Thyroid gland (tissue), 4 donors: ENCODE data around the gene MAN1B1. TPM values are rescaled to one million over a fixed set of nuclear protein-coding genes. Genes with fewer than 3 reads are reported as not detected.

Experiments used
- DNase-seq, 2 donors: peaks; one replicate each; pipeline ENCODE4 v3.0.0-alpha.2; 2019
- H3K27ac ChIP-seq, 3 donors: fragments of 200-600 bp; sonication (generic); 1 replicate in 2 of 3; 2 replicates in 1 of 3; pipeline ENCODE4 v1.5.1; 2016 to 2019; ENCODE audit warnings: mild to moderate bottlenecking in 1 of 3, moderate library complexity in 1 of 3
- H3K27me3 ChIP-seq: fragments of 200-600 bp; sonication (generic); one replicate; pipeline ENCODE4 v1.5.1; 2019
- H3K36me3 ChIP-seq, 2 donors: fragments of 200-600 bp; sonication (generic); one replicate each; pipeline ENCODE4 v1.5.1; 2016 to 2019
- H3K4me1 ChIP-seq, 2 donors: fragments of 200-600 bp; sonication (generic); one replicate each; pipeline ENCODE4 v1.5.1; 2017 to 2019
- H3K4me3 ChIP-seq, 3 donors: fragments of 200-600 bp; sonication (generic); replicated peaks in 1 of 3; 1 replicate in 2 of 3; 2 replicates in 1 of 3; pipeline ENCODE4 v1.5.1; 2016; ENCODE audit warnings: mild to moderate bottlenecking in 1 of 3
- H3K9me3 ChIP-seq: fragments of 200-600 bp; sonication (generic); one replicate; pipeline ENCODE4 v1.5.1; 2017
- POLR2A ChIP-seq, 2 donors: fragments of 450-650 bp; IDR thresholded peaks; one replicate each; pipeline ENCODE4 v1.6.1; 2017; ENCODE audit warnings: antibody characterized with exemption in 2 of 2, mild to moderate bottlenecking in 2 of 2, moderate library complexity in 1 of 2
- WGBS, 2 donors: methylation state at CpG; one replicate each; pipeline ENCODE4 v1.1.5; 2017; 5-methylcytosine and 5-hydroxymethylcytosine counted together
- intact Hi-C: fragments of 100-400 bp; cut with DNase I; formaldehyde crosslinking; loops from one replicate; pipeline ENCODE4 v1.15.1; 2023
- total RNA-seq, 4 donors: library from RNA; depleted of rRNA; stranded (reverse); fragments of >200 nt; gene quantifications; one replicate each; pipeline ENCODE4 v1.2.3, GENCODE V29; 2016
- TF ChIP-seq, protein P1 (sequence below), 6 experiments: fragments of 200-600 bp in 3 of 6; fragments of 450-650 bp in 3 of 6; sonication (generic) in 3 of 6; IDR thresholded peaks; one replicate each; pipeline ENCODE4 v1.5.1; 2016 to 2019; ENCODE audit warnings: antibody characterized with exemption in 6 of 6, mild to moderate bottlenecking in 2 of 6, inconsistent platforms in 1 of 6, moderate library complexity in 1 of 6

Gene MAN1B1
- total RNA-seq, 4 donors from 2014 or later = 48.2 to 73.8 (median 67.2) TPM

DNA sequence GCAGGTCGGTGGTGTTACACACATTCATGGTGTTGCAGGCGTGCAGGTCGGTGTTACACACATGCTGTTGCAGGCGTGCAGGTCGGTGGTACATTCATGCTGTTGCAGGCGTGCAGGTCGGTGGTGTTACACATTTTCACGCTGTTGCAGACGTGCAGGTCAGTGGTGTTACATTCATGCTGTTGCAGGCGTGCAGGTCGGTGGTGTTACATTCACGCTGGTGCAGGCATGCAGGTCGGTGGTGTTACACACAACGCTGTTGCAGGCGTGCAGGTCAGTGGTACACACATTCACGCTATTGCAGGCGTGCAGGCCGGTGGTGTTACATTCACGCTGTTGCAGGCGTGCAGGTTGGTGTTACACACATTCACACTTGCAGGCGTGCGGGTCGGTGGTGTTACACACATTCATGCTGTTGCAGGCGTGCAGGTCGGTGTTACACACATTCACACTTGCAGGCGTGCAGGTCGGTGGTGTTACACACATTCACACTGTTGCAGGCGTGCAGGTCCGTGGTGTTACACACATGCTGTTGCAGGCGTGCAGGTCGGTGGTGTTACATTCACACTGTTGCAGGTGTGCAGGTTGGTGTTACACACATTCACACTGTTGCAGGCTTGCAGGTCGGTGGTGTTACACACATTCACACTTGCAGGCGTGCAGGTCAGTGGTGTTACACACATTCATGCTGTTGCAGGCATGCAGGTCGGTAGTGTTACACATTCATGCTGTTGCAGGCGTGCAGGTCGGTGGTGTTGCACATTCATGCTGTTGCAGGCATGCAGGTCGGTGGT lies 16.6 kb downstream of the MAN1B1 start:
- Histone ChIP-seq H3K4me3 (no peak overlapping the region), H3K9me3 (no peaks in the 10 kb centered on the region), H3K27me3 (no peaks in the 10 kb centered on the region), H3K36me3 (peaks cover 61 to 70% of the 10 kb centered on the region in 2 donors), H3K4me1 (no peaks in the 10 kb centered on the region), H3K27ac (no peak overlapping the region)
- DNase-seq = no peak
- intact Hi-C loops = no loop called here
- WGBS, 2 donors = 93 to 94% methylated on average over 30 to 37 of the region's 37 CpGs
- TF ChIP-seq, protein P1, sequence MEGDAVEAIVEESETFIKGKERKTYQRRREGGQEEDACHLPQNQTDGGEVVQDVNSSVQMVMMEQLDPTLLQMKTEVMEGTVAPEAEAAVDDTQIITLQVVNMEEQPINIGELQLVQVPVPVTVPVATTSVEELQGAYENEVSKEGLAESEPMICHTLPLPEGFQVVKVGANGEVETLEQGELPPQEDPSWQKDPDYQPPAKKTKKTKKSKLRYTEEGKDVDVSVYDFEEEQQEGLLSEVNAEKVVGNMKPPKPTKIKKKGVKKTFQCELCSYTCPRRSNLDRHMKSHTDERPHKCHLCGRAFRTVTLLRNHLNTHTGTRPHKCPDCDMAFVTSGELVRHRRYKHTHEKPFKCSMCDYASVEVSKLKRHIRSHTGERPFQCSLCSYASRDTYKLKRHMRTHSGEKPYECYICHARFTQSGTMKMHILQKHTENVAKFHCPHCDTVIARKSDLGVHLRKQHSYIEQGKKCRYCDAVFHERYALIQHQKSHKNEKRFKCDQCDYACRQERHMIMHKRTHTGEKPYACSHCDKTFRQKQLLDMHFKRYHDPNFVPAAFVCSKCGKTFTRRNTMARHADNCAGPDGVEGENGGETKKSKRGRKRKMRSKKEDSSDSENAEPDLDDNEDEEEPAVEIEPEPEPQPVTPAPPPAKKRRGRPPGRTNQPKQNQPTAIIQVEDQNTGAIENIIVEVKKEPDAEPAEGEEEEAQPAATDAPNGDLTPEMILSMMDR (IDR thresholded peaks at IDR 0.05) = no peak
- TF ChIP-seq POLR2A (IDR thresholded peaks at IDR 0.05) = no peak

DNA sequence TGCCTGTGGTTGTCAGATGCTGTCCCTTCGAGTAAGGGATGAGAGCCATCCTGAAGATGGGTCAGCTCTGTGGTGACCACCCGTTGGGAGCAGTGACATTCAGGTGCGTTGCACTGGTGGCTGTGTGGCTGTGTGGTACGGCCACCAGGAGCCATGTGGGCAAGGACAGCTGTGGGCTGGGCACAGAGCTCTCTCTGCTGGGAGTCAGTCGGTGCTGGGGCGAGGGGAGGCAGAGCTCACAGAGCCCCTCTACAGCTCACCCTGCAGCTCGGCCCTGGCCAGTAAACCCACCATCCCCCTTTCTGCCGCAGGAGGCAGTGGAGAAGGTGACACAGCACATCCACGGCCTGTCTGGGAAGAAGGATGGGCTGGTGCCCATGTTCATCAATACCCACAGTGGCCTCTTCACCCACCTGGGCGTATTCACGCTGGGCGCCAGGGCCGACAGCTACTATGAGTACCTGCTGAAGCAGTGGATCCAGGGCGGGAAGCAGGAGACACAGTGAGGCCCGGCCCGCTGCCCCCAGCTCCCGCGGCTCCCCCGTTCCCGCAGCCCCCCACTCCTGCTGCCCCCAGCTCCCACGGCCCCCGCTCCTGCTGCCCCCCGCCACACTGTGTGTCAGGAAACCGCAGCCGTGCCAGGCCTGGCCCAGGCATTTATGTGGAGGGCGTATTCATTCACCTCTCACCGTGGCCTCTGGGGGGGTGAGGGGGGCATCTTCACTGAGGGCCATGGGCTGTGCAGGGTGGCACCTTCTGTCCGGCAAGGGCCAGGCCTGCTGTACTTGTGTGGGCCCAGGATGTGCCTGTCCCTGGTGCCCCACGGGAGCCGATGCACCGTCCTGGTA lies 19.3 kb downstream of the MAN1B1 start:
- Histone ChIP-seq H3K4me3 (no peak overlapping the region), H3K4me1 (no peaks in the 10 kb centered on the region), H3K9me3 (no peaks in the 10 kb centered on the region), H3K27ac (no peak overlapping the region), H3K27me3 (no peaks in the 10 kb centered on the region), H3K36me3 (peaks cover 60 to 66% of the 10 kb centered on the region in 2 donors)
- intact Hi-C loops = no loop called here
- no peak for DNase-seq
- TF ChIP-seq, protein P1 (IDR thresholded peaks at IDR 0.05) = no peak
- TF ChIP-seq POLR2A (IDR thresholded peaks at IDR 0.05) = no peak
- WGBS, 2 donors = 92 to 97% methylated on average over 7 to 15 of the region's 31 CpGs

DNA sequence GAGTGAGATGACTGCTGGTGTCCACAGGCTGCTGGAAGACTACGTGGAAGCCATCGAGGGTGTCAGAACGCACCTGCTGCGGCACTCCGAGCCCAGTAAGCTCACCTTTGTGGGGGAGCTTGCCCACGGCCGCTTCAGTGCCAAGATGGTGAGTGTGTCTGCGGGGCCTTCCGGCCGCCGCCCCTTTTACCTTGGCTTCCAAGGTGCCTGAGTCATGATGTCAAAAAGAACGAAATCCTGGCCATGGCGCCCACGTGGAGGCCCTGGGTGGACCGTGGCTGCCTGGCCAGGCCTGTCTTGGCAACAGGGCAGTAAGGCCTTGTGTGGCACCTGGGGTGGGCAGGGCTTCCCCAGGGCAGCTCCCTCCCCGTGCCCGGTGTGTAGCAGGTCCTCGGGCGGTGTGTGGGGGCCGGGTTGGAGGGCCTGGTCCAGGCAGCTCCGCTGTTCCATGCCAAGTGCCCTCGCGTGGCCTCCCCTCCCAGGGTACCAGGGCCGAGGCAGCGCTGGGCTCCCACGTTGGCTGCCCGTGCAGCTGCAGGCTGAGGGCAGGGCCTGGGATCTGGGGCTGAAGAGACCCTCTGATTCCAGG lies 20.0 kb downstream of the MAN1B1 start:
- Histone ChIP-seq H3K36me3 (peaks cover 57 to 61% of the 10 kb centered on the region in 2 donors), H3K4me3 (no peak overlapping the region), H3K27ac (no peak overlapping the region), H3K27me3 (no peaks in the 10 kb centered on the region), H3K4me1 (no peaks in the 10 kb centered on the region), H3K9me3 (no peaks in the 10 kb centered on the region)
- no peak for TF ChIP-seq POLR2A (IDR thresholded peaks at IDR 0.05)
- TF ChIP-seq, protein P1 (IDR thresholded peaks at IDR 0.05) = no peak
- intact Hi-C loops = no loop called here
- DNase-seq = no peak
- WGBS, 2 donors = 95 to 98% methylated on average over 8 to 9 of the region's 27 CpGs

DNA sequence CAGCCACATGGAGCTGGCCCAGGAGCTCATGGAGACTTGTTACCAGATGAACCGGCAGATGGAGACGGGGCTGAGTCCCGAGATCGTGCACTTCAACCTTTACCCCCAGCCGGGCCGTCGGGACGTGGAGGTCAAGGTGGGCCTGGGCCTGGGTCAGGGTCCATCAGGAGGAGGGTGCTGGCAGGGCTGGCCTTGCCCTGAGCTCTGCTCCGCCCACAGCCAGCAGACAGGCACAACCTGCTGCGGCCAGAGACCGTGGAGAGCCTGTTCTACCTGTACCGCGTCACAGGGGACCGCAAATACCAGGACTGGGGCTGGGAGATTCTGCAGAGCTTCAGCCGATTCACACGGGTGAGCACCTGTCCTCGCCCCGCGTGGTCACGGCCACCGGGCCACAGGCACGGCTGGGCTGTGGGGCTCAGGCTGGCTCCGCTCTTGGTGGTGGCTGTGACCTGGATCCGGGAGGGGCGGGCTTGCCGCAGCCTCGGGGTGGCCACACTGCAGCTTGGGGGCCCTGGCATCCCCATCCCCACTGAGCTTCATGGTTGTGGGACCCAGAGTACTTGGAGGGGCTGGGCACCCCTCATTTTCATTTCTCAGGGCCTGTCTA lies 20.6 kb downstream of the MAN1B1 start:
- Histone ChIP-seq H3K27ac (no peak overlapping the region), H3K36me3 (peaks cover 57% of the 10 kb centered on the region in 2 donors), H3K4me3 (no peak overlapping the region), H3K4me1 (no peaks in the 10 kb centered on the region), H3K27me3 (no peaks in the 10 kb centered on the region), H3K9me3 (no peaks in the 10 kb centered on the region)
- DNase-seq = no peak
- WGBS, 2 donors = 88 to 89% methylated on average over 9 to 12 of the region's 27 CpGs
- no peak for TF ChIP-seq POLR2A (IDR thresholded peaks at IDR 0.05)
- TF ChIP-seq, protein P1 (IDR thresholded peaks at IDR 0.05) = no peak
- intact Hi-C loops = no loop called here
